ENCODE results near the gene ENTPD3. TPM values are rescaled to one million over a fixed set of nuclear protein-coding genes. Genes with fewer than 3 reads are reported as not detected.

The ENTPD3 gene
- polyA plus RNA-seq, 1 donor (not counting 4 experiments of a cell fraction or from before 2014, with no cell fraction given), result 12.9 TPM

DNA sequence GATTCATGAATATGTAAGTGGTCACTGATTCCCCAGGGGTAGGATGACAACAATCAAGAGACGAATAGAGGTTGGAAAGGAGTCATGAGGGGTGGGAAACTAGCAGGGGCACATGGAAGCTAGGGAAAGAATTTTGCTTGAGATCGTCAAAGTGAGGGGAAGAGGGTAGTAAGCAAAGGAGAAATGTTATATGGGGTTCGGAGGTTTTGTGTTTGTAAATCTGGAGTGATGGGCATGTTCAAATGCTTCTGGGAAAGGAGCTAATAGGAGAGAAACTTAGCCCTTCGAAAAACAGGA lies 78.1 kb downstream of the ENTPD3 start:
- no peak for FAIRE-seq
- no peaks in the 10 kb centered on the region for H3K9me1 ChIP-seq (ENCODE audit: control insufficient read depth, extremely low read depth, insufficient read depth, low read length)
- H3K27ac ChIP-seq (ENCODE audit: control insufficient read depth, insufficient read depth, low read length), result no peak overlapping the region
- H3K79me2 ChIP-seq (ENCODE audit: control insufficient read depth, insufficient read depth, low read length), result peaks cover 6% of the 10 kb centered on the region
- H3K9me3 ChIP-seq (ENCODE audit: control insufficient read depth, low read depth, low read length), result no peaks in the 10 kb centered on the region
- no peak overlapping the region for H3K9ac ChIP-seq (ENCODE audit: control insufficient read depth, extremely low read depth, insufficient read depth, low read length)
- dilution Hi-C loops (cut with MboI; ENCODE audit: extremely low pct_ligation_motif_present, low sequenced_read_pairs), result no loop called here
- DNase-seq (ENCODE audit: low read depth, low spot score), result no peak
- H2AFZ ChIP-seq (ENCODE audit: control insufficient read depth, low read length), result no peak overlapping the region
- no peak for TF ChIP-seq EZH2 (IDR thresholded peaks at IDR 0.05; ENCODE audit: low read length)
- TF ChIP-seq, protein P1, sequence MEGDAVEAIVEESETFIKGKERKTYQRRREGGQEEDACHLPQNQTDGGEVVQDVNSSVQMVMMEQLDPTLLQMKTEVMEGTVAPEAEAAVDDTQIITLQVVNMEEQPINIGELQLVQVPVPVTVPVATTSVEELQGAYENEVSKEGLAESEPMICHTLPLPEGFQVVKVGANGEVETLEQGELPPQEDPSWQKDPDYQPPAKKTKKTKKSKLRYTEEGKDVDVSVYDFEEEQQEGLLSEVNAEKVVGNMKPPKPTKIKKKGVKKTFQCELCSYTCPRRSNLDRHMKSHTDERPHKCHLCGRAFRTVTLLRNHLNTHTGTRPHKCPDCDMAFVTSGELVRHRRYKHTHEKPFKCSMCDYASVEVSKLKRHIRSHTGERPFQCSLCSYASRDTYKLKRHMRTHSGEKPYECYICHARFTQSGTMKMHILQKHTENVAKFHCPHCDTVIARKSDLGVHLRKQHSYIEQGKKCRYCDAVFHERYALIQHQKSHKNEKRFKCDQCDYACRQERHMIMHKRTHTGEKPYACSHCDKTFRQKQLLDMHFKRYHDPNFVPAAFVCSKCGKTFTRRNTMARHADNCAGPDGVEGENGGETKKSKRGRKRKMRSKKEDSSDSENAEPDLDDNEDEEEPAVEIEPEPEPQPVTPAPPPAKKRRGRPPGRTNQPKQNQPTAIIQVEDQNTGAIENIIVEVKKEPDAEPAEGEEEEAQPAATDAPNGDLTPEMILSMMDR (optimal IDR thresholded peaks at IDR 0.05 in 1 of 3, IDR thresholded peaks at IDR 0.05 in 1 of 3, conservative IDR thresholded peaks at IDR 0.05 in 1 of 3; ENCODE audit: extremely low read depth in 1 of 3, insufficient read depth in 2 of 3, low read length in 3 of 3), result no peak
- H3K4me2 ChIP-seq (ENCODE audit: control insufficient read depth, extremely low read depth, insufficient read depth, low read depth, low read length), result no peak overlapping the region
- peaks cover 22 to 36% of the 10 kb centered on the region in 2 experiments for H3K36me3 ChIP-seq (ENCODE audit: control insufficient read depth in 2 of 2, extremely low read depth in 1 of 2, insufficient read depth in 2 of 2, low read length in 2 of 2)
- H4K20me1 ChIP-seq (ENCODE audit: control insufficient read depth, extremely low read depth, insufficient read depth, low read length), result peaks cover 11% of the 10 kb centered on the region
- H3K4me3 ChIP-seq (ENCODE audit: control insufficient read depth in 2 of 3, extremely low read depth in 1 of 3, insufficient read depth in 2 of 3, low read depth in 1 of 3, low read length in 3 of 3), result no peak overlapping the region
- H3K27me3 ChIP-seq (ENCODE audit: control insufficient read depth, extremely low read depth, insufficient read depth, low read length), result no peaks in the 10 kb centered on the region
- H3K4me1 ChIP-seq (ENCODE audit: control insufficient read depth, extremely low read depth, insufficient read depth, low read length), result no peaks in the 10 kb centered on the region

DNA sequence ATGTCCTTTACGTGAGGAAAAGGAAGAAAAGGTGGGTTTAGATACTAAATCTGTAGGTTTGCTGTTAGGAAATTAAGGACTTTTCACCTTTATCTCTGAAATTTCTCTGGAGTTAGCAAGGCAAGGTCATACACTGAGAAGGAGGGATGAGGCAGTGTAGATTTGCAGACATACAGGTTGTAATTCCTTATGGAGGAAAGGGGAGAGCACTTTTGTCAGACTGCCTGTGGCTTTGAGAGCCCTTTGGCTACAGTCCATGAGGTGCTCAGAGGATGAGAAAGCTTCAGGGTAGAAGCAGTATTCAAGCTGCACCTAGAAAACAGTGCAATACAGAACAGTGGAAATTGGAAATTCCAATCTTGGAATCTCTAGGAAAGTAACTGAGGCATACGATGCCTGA lies 78.5 kb downstream of the ENTPD3 start:
- Histone ChIP-seq H3K9ac (ENCODE audit: control insufficient read depth, extremely low read depth, insufficient read depth, low read length) (no peak overlapping the region), H3K4me1 (ENCODE audit: control insufficient read depth, extremely low read depth, insufficient read depth, low read length) (no peaks in the 10 kb centered on the region), H2AFZ (ENCODE audit: control insufficient read depth, low read length) (no peak overlapping the region), H3K79me2 (ENCODE audit: control insufficient read depth, insufficient read depth, low read length) (peaks cover 4% of the 10 kb centered on the region), H3K4me3 (ENCODE audit: control insufficient read depth in 2 of 3, extremely low read depth in 1 of 3, insufficient read depth in 2 of 3, low read depth in 1 of 3, low read length in 3 of 3) (no peak overlapping the region), H3K4me2 (ENCODE audit: control insufficient read depth, extremely low read depth, insufficient read depth, low read depth, low read length) (no peak overlapping the region), H3K27me3 (ENCODE audit: control insufficient read depth, extremely low read depth, insufficient read depth, low read length) (no peaks in the 10 kb centered on the region), H3K9me3 (ENCODE audit: control insufficient read depth, low read depth, low read length) (no peaks in the 10 kb centered on the region), H4K20me1 (ENCODE audit: control insufficient read depth, extremely low read depth, insufficient read depth, low read length) (peaks cover 8% of the 10 kb centered on the region), H3K9me1 (ENCODE audit: control insufficient read depth, extremely low read depth, insufficient read depth, low read length) (no peaks in the 10 kb centered on the region), H3K36me3 (ENCODE audit: control insufficient read depth in 2 of 2, extremely low read depth in 1 of 2, insufficient read depth in 2 of 2, low read length in 2 of 2) (peaks cover 18 to 33% of the 10 kb centered on the region in 2 experiments), H3K27ac (ENCODE audit: control insufficient read depth, insufficient read depth, low read length) (no peak overlapping the region)
- TF ChIP-seq, protein P1 (optimal IDR thresholded peaks at IDR 0.05 in 1 of 3, IDR thresholded peaks at IDR 0.05 in 1 of 3, conservative IDR thresholded peaks at IDR 0.05 in 1 of 3; ENCODE audit: extremely low read depth in 1 of 3, insufficient read depth in 2 of 3, low read length in 3 of 3), result no peak
- dilution Hi-C loops (cut with MboI; ENCODE audit: extremely low pct_ligation_motif_present, low sequenced_read_pairs), result no loop called here
- FAIRE-seq, result no peak
- no peak for DNase-seq (ENCODE audit: low read depth, low spot score)

Data from keratinocyte (primary cell).